SU-DHL-6 (cell line): Measurements from ENCODE around the gene TCEAL4.

Experiments
- CTCF ChIP-seq: fragments of 200-600 bp; sonication (generic); IDR thresholded peaks from one replicate; pipeline ENCODE4 v1.5.1; 2017; ENCODE audit warnings: antibody characterized with exemption, mild to moderate bottlenecking, low read length, moderate library complexity; ENCODE audit not compliant: insufficient read depth, poor library complexity, severe bottlenecking
- EZH2phosphoT487 ChIP-seq: fragments of 200-600 bp; sonication (generic), shearing (Covaris generic); conservative IDR thresholded peaks from 2 replicates; pipeline ENCODE4 v1.6.1; 2018; ENCODE audit warnings: mild to moderate bottlenecking, antibody characterized with exemption, low read length, moderate library complexity, mixed read lengths

DNA sequence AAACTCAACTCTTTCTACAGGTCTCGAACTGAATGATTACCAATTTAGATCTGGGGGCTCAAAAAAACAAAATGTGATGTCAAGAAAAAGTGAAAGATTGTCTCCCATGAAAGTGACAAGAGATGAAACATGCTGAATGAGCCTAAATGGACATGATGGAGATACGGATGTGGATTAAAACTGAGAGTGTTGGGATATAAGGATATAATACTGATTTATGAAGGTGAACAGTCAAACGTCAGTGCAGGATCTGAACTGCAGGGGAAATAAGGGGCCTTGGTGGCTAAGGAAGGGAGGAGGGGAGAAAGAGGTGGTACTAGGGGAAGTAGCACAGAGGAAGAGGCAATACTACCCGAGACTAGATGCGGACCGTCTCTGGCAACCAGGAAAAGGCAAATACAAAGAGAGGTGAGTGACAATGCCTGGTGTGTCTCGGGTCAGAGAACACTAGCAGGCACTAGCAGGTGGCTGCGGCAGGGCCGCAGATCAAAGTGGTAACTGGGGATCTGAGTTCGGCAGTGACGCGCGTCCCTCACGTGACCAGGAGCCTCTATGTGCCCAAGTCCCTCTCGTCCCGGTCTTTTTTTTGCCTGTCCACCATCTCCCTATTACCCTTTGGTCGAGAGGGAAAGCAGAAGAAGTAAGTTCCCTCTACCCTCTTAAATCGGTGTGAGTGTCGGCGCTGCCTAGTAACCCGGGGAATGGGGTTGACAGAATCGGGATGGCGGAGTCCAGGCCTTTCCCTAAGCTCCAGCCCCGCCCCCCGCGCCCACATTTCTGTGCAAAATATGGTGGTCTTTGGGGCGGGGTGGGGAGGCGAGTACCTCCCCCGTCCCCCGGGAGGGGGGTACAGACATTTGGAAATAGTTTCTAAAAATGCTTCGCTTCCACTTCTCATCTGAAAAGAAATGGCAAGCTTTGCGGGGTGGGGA is 43.3 kb downstream of the TCEAL4 start, which contains the start of gene TCEAL1:
- TF ChIP-seq CTCF = no peak
- TF ChIP-seq EZH2phosphoT487 = no peak
